ENCODE data around the gene SEMA4D. TPM values are rescaled to one million over a fixed set of nuclear protein-coding genes. Genes with fewer than 3 reads are reported as not detected.

The SEMA4D gene
- total RNA-seq, 4 donors from 2014 or later, result 1.5 to 27.8 (median 11.6) TPM

- intact Hi-C loops (cut with DNase I; ENCODE audit: low total_unique reads), result no loop called here
- H3K4me1 ChIP-seq, result no peaks in the 10 kb centered on the region
- H3K9me3 ChIP-seq, result no peaks in the 10 kb centered on the region
- no peaks in the 10 kb centered on the region for H3K36me3 ChIP-seq
- no peak for TF ChIP-seq POLR2A (IDR thresholded peaks at IDR 0.05)
- no peak for TF ChIP-seq CTCF (IDR thresholded peaks at IDR 0.05)
- DNase-seq, result no peak
- no peak overlapping the region for H3K4me3 ChIP-seq
- no peak overlapping the region for H3K27ac ChIP-seq
- no peaks in the 10 kb centered on the region for H3K27me3 ChIP-seq
Observed at GRCh38 chr9:89426384-89426961, 71.4 kb downstream of the SEMA4D start.

DNA sequence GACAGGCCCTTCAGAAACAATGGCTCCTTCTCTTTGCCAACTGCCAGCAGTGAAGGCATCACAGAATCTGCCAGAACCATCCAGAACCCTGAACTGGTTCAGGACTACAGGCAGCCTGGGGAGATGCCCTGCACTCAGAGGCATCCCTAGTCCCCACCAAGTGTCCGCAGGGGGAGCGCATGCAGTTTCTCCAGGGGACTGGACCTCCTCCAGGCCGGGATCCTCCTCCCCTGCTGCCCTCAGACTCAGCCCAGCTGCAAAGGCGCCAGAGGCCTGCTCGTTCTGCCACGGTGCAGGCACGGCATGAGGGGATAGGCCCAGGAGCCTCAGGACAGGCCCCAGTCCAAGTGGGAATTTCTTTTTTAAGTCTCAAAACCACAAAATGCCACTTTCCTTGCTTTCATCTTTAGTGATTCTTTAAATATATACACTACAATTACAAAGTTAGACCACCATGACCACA lies 72.0 kb downstream of the SEMA4D start:
- DNase-seq, result no peak
- no peak for TF ChIP-seq CTCF (IDR thresholded peaks at IDR 0.05)
- no peak for TF ChIP-seq POLR2A (IDR thresholded peaks at IDR 0.05)
- no peak overlapping the region for H3K27ac ChIP-seq
- H3K9me3 ChIP-seq, result no peaks in the 10 kb centered on the region
- no peaks in the 10 kb centered on the region for H3K27me3 ChIP-seq
- no peaks in the 10 kb centered on the region for H3K4me1 ChIP-seq
- H3K4me3 ChIP-seq, result no peak overlapping the region
- intact Hi-C loops (cut with DNase I; ENCODE audit: low total_unique reads), result no loop called here
- H3K36me3 ChIP-seq, result no peaks in the 10 kb centered on the region

- Histone ChIP-seq H3K27me3 (no peaks in the 10 kb centered on the region), H3K4me3 (no peak overlapping the region), H3K36me3 (no peaks in the 10 kb centered on the region), H3K27ac (no peak overlapping the region), H3K4me1 (no peaks in the 10 kb centered on the region), H3K9me3 (no peaks in the 10 kb centered on the region)
- no peak for TF ChIP-seq CTCF (IDR thresholded peaks at IDR 0.05)
- no peak for TF ChIP-seq POLR2A (IDR thresholded peaks at IDR 0.05)
- no peak for DNase-seq
- intact Hi-C loops (cut with DNase I; ENCODE audit: low total_unique reads), result no loop called here
Observed at GRCh38 chr9:89425024-89425805, 72.7 kb downstream of the SEMA4D start.

- no peaks in the 10 kb centered on the region for H3K27me3 ChIP-seq
- intact Hi-C loops (cut with DNase I; ENCODE audit: low total_unique reads), result no loop called here
- no peak overlapping the region for H3K4me3 ChIP-seq
- no peak for TF ChIP-seq CTCF (IDR thresholded peaks at IDR 0.05)
- no peak for TF ChIP-seq POLR2A (IDR thresholded peaks at IDR 0.05)
- no peaks in the 10 kb centered on the region for H3K36me3 ChIP-seq
- no peak overlapping the region for H3K27ac ChIP-seq
- H3K9me3 ChIP-seq, result no peaks in the 10 kb centered on the region
- H3K4me1 ChIP-seq, result no peaks in the 10 kb centered on the region
- no peak for DNase-seq
Observed at GRCh38 chr9:89422151-89422975, 75.5 kb downstream of the SEMA4D start.

All from uterus (tissue), 4 donors.